ENCODE data around the gene ZNF343.

The ZNF343 gene

GRCh38 chr20:2541940-2542339, 33.2 kb upstream of the ZNF343 start:
- Mint-ChIP-seq H3K27ac (no peak overlapping the region), H3K4me1 (peaks cover 45% of the 10 kb centered on the region), H3K9me3 (no peaks in the 10 kb centered on the region), H3K4me3 (no peak overlapping the region), H3K36me3 (ENCODE audit: low read depth) (no peaks in the 10 kb centered on the region), H3K27me3 (ENCODE audit: low read depth, poor library complexity) (peaks cover 74% of the 10 kb centered on the region)
- DNase-seq, result no peak
- TF ChIP-seq CTCF (IDR thresholded peaks at IDR 0.05), result no peak

GRCh38 chr20:2538931-2539720, 30.4 kb upstream of the ZNF343 start:
- Mint-ChIP-seq H3K9me3 (no peaks in the 10 kb centered on the region), H3K4me1 (peaks cover 71% of the 10 kb centered on the region), H3K27ac (peak overlapping the region; percentile 88), H3K4me3 (peak overlapping the region; percentile 54), H3K27me3 (ENCODE audit: low read depth, poor library complexity) (peaks cover 53% of the 10 kb centered on the region), H3K36me3 (ENCODE audit: low read depth) (no peaks in the 10 kb centered on the region)
- no peak for TF ChIP-seq CTCF (IDR thresholded peaks at IDR 0.05)
- peak; percentile 42 for DNase-seq

DNA sequence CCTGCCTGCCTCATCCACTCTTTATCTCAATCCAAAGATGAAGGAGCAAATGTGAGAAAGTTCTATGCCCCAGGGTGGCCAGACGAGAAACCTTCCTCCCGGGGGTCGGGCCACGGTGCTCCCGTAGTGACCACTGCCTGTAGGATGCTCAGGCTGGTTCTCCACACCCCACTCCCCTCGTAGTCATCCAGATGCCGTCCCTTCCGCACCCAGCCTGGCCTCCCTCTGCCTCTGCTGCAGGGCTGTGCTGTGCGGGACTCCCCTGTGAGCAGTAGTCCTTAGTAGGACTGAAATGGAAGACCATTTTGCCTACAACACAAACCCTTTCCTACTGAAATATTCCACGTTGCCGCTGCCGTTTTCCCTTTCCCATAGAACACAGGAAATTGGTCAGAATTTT, 29.6 kb upstream of the ZNF343 start:
- H3K27me3 Mint-ChIP-seq (ENCODE audit: low read depth, poor library complexity), result peaks cover 51% of the 10 kb centered on the region
- no peaks in the 10 kb centered on the region for H3K36me3 Mint-ChIP-seq (ENCODE audit: low read depth)
- no peaks in the 10 kb centered on the region for H3K9me3 Mint-ChIP-seq
- peak overlapping the region; percentile 26 for H3K4me3 Mint-ChIP-seq
- peaks cover 79% of the 10 kb centered on the region for H3K4me1 Mint-ChIP-seq
- H3K27ac Mint-ChIP-seq, result no peak overlapping the region
- no peak for DNase-seq
- TF ChIP-seq CTCF (IDR thresholded peaks at IDR 0.05), result no peak

DNA sequence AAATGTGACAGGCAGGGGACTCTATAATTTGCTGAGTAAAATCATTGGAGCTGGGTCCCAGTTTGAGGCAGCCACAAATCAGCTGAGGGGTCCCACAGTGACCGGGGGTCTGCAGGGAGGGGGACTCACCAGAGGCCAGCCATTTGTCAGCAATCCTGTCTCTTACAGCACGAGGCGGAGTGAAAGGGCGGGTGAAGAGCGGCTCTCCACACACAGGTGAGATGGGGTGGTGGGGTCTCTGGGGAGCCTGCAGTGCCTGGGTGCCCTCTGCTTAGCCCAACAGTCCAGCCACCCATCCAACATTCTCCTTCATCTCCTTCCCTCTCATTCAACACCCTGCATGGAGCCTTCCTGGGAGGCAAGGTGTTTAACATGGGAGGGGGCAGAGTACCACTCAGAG, 28.4 kb upstream of the ZNF343 start:
- H3K36me3 Mint-ChIP-seq (ENCODE audit: low read depth), result no peaks in the 10 kb centered on the region
- no peak for TF ChIP-seq CTCF (IDR thresholded peaks at IDR 0.05)
- no peak overlapping the region for H3K27ac Mint-ChIP-seq
- H3K9me3 Mint-ChIP-seq, result no peaks in the 10 kb centered on the region
- no peak for DNase-seq
- H3K4me3 Mint-ChIP-seq, result no peak overlapping the region
- peaks cover 48% of the 10 kb centered on the region for H3K27me3 Mint-ChIP-seq (ENCODE audit: low read depth, poor library complexity)
- H3K4me1 Mint-ChIP-seq, result peaks cover 78% of the 10 kb centered on the region

DNA sequence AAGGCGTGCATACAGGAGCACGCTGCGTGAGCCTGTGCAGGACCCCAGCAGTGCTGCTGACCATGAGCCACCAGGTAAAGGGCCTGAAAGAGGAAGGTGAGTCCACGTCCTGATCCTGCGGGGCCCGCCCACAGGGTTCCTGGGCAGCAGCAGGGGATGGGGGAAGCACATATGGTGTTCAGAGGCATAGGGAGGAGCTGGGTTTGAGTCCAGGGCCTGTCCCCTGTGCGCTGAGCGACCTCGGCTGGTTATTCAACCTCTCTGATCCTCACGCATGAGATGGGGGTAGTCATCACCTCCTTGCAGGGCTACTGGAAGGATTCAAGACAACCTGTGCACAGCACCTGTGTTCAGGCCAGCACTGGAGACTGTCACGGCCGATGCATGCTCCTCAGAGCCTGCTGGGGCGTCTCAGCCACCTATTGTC, 27.9 kb upstream of the ZNF343 start, which contains the start of gene TMC2:
Gene TMC2, plus strand, starts transcription at position 14 of the 427 bp plus-strand sequence. Its CDS starts 49 bp downstream, at position 63.
- Mint-ChIP-seq H3K9me3 (no peaks in the 10 kb centered on the region), H3K4me1 (peaks cover 72% of the 10 kb centered on the region), H3K27me3 (ENCODE audit: low read depth, poor library complexity) (peaks cover 47% of the 10 kb centered on the region), H3K4me3 (peak within 1 kb of the TSS; percentile 2), H3K27ac (no peak within 1 kb of the TSS), H3K36me3 (ENCODE audit: low read depth) (no peaks in the 10 kb centered on the region)
- no peak for DNase-seq
- TF ChIP-seq CTCF (IDR thresholded peaks at IDR 0.05), result no peak

Measured in nephron progenitor cell (in vitro differentiated cells).